WTC11 (cell line): Measurements from ENCODE around the gene FAR2. TPM values are rescaled to one million over a fixed set of nuclear protein-coding genes. Genes with fewer than 3 reads are reported as not detected.

Source experiments
- ATAC-seq: fragments of 200-7000 bp; cut with Tn5 transposase; 2 replicates; pipeline ENCODE4 v1.10.0; 2021; ENCODE audit warnings: mild to moderate bottlenecking, moderate library complexity
- CTCF ChIA-PET: fragments of 300-600 bp; sonication (Branson Sonifier 250); formaldehyde crosslinking; loops from one replicate; lab custom pipeline; 2021; ENCODE audit warnings: antibody characterized with exemption; lab: Charles Lee
- POLR2A ChIA-PET: fragments of 350-600 bp; sonication (Branson Sonifier 250); formaldehyde crosslinking; loops from one replicate; lab custom pipeline; 2021; ENCODE audit warnings: antibody characterized with exemption; lab: Charles Lee
- DNase-seq: peaks from one replicate; pipeline ENCODE4 v3.0.0; 2021; ENCODE audit warnings: low spot score
- H3K27ac Mint-ChIP-seq: 2 replicates; pipeline ENCODE4 v1.8.0; 2021; ENCODE audit warnings: mixed read lengths
- H3K27me3 Mint-ChIP-seq: 2 replicates; pipeline ENCODE4 v1.8.0; 2021; ENCODE audit warnings: low read depth, mild to moderate bottlenecking, moderate library complexity, mixed read lengths
- H3K36me3 Mint-ChIP-seq: 2 replicates; pipeline ENCODE4 v1.8.0; 2021; ENCODE audit warnings: mixed read lengths
- H3K4me1 Mint-ChIP-seq: 2 replicates; pipeline ENCODE4 v1.8.0; 2022; ENCODE audit warnings: mixed read lengths
- H3K4me3 Mint-ChIP-seq: 2 replicates; pipeline ENCODE4 v1.8.0; 2021; ENCODE audit warnings: mild to moderate bottlenecking, moderate library complexity, mixed read lengths
- H3K9me3 Mint-ChIP-seq: 2 replicates; pipeline ENCODE4 v1.8.0; 2021; ENCODE audit warnings: mixed read lengths
- CREB1 ChIP-seq: sonication (generic); formaldehyde crosslinking; IDR thresholded peaks from 2 replicates; pipeline ENCODE4 v1.8.0; 2023; ENCODE audit warnings: mild to moderate bottlenecking, missing genetic modification reagents
- EMX1 ChIP-seq: fragments of 250-450 bp; sonication (Bioruptor Pico); IDR thresholded peaks from 2 replicates; pipeline ENCODE4 v1.8.0; 2021; ENCODE audit warnings: mild to moderate bottlenecking
- ETV6 ChIP-seq: sonication (generic); formaldehyde crosslinking; IDR thresholded peaks from 2 replicates; pipeline ENCODE4 v1.8.1; 2022; ENCODE audit warnings: mild to moderate bottlenecking, missing genetic modification reagents
- GABPB1 ChIP-seq: sonication (generic); formaldehyde crosslinking; IDR thresholded peaks from 2 replicates; pipeline ENCODE4 v1.8.1; 2023; ENCODE audit warnings: mild to moderate bottlenecking, missing genetic modification reagents
- JAZF1 ChIP-seq: fragments of 250-450 bp; sonication (Bioruptor Pico); IDR thresholded peaks from 2 replicates; pipeline ENCODE4 v1.9.0; 2021; ENCODE audit warnings: moderate library complexity, mild to moderate bottlenecking, inconsistent platforms
- MXD4 ChIP-seq: fragments of 250-450 bp; sonication (Bioruptor Pico); IDR thresholded peaks from 2 replicates; pipeline ENCODE4 v1.8.0; 2021; ENCODE audit warnings: mild to moderate bottlenecking, moderate library complexity, borderline replicate concordance
- NFATC4 ChIP-seq: fragments of 250-450 bp; sonication (Bioruptor Pico); IDR thresholded peaks from 2 replicates; pipeline ENCODE4 v1.9.0; 2021; ENCODE audit warnings: mild to moderate bottlenecking
- NR3C1 ChIP-seq: sonication (generic); formaldehyde crosslinking; conservative IDR thresholded peaks from 2 replicates; pipeline ENCODE4 v1.8.1; 2023; ENCODE audit warnings: low read depth, mild to moderate bottlenecking, missing genetic modification reagents
- OVOL2 ChIP-seq: fragments of 250-450 bp; sonication (Bioruptor Pico); IDR thresholded peaks from 2 replicates; pipeline ENCODE4 v1.9.0; 2021; ENCODE audit warnings: mild to moderate bottlenecking, borderline replicate concordance
- PRRX2 ChIP-seq: fragments of 250-450 bp; sonication (Bioruptor Pico); IDR thresholded peaks from 2 replicates; pipeline ENCODE4 v1.8.0; 2021; ENCODE audit warnings: mild to moderate bottlenecking
- SMAD3 ChIP-seq: sonication (generic); formaldehyde crosslinking; IDR thresholded peaks from 2 replicates; pipeline ENCODE4 v1.8.0; 2022; ENCODE audit warnings: missing genetic modification reagents, mild to moderate bottlenecking, borderline replicate concordance
- SOX15 ChIP-seq: fragments of 250-450 bp; sonication (Bioruptor Pico); IDR thresholded peaks from 2 replicates; pipeline ENCODE4 v1.9.0; 2021; ENCODE audit warnings: mild to moderate bottlenecking
- ZNF121 ChIP-seq: sonication (generic); formaldehyde crosslinking; IDR thresholded peaks from 2 replicates; pipeline ENCODE4 v1.8.0; 2023; ENCODE audit warnings: missing genetic modification reagents
- ZNF423 ChIP-seq: fragments of 250-450 bp; sonication (Bioruptor Pico); IDR thresholded peaks from 2 replicates; pipeline ENCODE4 v2.1.2; 2022; ENCODE audit warnings: mild to moderate bottlenecking, moderate library complexity
- ZNF671 ChIP-seq: fragments of 250-450 bp; sonication (Bioruptor Pico); IDR thresholded peaks from 2 replicates; pipeline ENCODE4 v1.8.0; 2021; ENCODE audit warnings: mild to moderate bottlenecking
- total RNA-seq: library from RNA; stranded (reverse); gene quantifications from 3 replicates; pipeline ENCODE4 v1.2.3, GENCODE V29; 2021
- TF ChIP-seq, protein P1 (sequence below): fragments of 250-450 bp; sonication (Bioruptor Pico); IDR thresholded peaks from 2 replicates; pipeline ENCODE4 v1.8.0; 2021; ENCODE audit warnings: mild to moderate bottlenecking
- TF ChIP-seq, protein P2 (sequence below): sonication (generic); formaldehyde crosslinking; IDR thresholded peaks from 2 replicates; pipeline ENCODE4 v1.8.0; 2022; ENCODE audit warnings: mild to moderate bottlenecking, missing genetic modification reagents
- TF ChIP-seq, protein P3 (sequence below): sonication (generic); formaldehyde crosslinking; IDR thresholded peaks from 2 replicates; pipeline ENCODE4 v1.8.0; 2023; ENCODE audit warnings: mild to moderate bottlenecking, missing genetic modification reagents
- TF ChIP-seq, protein P4 (sequence below): sonication (generic); formaldehyde crosslinking; IDR thresholded peaks from 2 replicates; pipeline ENCODE4 v1.8.0; 2023; ENCODE audit warnings: missing genetic modification reagents
- TF ChIP-seq, protein P5 (sequence below): fragments of 250-450 bp; sonication (Bioruptor Pico); IDR thresholded peaks from 2 replicates; pipeline ENCODE4 v2.1.2; 2022; ENCODE audit warnings: mild to moderate bottlenecking, moderate library complexity
- TF ChIP-seq, protein P6 (sequence below): sonication (generic); formaldehyde crosslinking; IDR thresholded peaks from 2 replicates; pipeline ENCODE4 v1.8.1; 2023; ENCODE audit warnings: mild to moderate bottlenecking, missing genetic modification reagents, moderate library complexity
- TF ChIP-seq, protein P7 (sequence below): sonication (generic); formaldehyde crosslinking; conservative IDR thresholded peaks from 2 replicates; pipeline ENCODE4 v1.8.1; 2022; ENCODE audit warnings: mild to moderate bottlenecking, missing genetic modification reagents
- TF ChIP-seq, protein P8 (sequence below): sonication (generic); formaldehyde crosslinking; IDR thresholded peaks from 2 replicates; pipeline ENCODE4 v1.8.1; 2023; ENCODE audit warnings: mild to moderate bottlenecking, missing genetic modification reagents, borderline replicate concordance

The FAR2 gene
- total RNA-seq, 1 experiment from 2014 or later, result 20.0 TPM

DNA sequence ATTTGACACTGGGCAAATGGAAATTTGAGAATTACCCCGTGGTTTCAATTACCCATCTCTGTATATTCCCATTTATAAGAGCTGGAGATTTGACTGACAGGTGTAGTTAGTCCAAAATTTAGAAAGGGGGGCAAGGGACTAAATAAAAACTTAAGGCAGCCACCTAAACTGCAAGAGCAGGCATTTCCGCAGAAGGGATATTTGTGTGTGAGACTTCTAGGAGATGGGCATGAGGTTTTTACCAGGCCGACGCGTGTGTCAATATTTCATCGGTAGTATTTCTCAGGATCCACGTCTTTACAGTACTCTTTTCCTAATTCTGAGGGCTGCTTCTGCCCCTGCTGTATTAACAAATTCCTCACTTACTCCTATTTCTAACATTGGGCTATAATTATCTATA is 1.4 kb downstream of the FAR2 start (continued):
- TF ChIP-seq, protein P1, sequence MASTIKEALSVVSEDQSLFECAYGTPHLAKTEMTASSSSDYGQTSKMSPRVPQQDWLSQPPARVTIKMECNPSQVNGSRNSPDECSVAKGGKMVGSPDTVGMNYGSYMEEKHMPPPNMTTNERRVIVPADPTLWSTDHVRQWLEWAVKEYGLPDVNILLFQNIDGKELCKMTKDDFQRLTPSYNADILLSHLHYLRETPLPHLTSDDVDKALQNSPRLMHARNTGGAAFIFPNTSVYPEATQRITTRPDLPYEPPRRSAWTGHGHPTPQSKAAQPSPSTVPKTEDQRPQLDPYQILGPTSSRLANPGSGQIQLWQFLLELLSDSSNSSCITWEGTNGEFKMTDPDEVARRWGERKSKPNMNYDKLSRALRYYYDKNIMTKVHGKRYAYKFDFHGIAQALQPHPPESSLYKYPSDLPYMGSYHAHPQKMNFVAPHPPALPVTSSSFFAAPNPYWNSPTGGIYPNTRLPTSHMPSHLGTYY, result no peak
- TF ChIP-seq EMX1 (CRISPR knock-in tag) (no peak), ETV6 (CRISPR knock-in tag) (no peak)

DNA sequence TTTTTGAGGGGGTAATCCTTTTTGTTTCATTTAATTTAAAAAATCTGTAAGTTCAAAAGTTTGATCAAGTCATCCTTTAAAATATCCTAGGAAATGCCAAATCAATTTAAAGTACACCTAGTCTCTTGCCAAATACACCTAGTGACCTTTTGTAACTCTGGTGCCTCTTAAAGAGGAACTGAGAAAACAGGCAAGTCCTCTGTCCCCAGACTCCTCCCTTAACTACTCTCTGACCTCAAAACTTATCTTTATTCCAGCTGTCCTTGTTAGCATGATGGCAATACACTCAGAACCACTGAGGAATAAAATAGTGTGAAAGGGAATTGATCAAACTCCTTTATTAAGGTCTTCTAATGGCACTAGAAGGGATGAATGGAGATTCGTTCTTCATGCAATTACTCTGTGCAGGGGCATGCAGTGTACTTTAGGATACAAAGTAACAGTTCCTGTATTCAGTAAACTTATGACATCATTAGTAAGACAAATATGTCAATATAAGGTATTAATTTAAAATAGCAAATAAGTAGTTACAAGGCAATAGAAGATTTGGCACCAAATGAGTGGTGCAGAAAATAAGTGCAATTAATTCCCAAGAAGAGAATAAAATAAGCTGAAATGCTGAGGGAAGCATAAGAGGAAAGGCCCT is 3.3 kb downstream of the FAR2 start:
- ATAC-seq, result no peak
- H3K27ac Mint-ChIP-seq, result peak overlapping the region; percentile 90
- no peak overlapping the region for H3K4me3 Mint-ChIP-seq
- H3K27me3 Mint-ChIP-seq, result peaks cover 5% of the 10 kb centered on the region
- peaks cover 65% of the 10 kb centered on the region for H3K4me1 Mint-ChIP-seq
- TF ChIP-seq, protein P2, sequence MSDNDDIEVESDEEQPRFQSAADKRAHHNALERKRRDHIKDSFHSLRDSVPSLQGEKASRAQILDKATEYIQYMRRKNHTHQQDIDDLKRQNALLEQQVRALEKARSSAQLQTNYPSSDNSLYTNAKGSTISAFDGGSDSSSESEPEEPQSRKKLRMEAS, result no peak
- no peak for TF ChIP-seq NFATC4 (CRISPR knock-in tag)
- no peak for TF ChIP-seq ZNF671
- no peak for TF ChIP-seq GABPB1 (CRISPR knock-in tag)
- TF ChIP-seq OVOL2 (CRISPR knock-in tag), result no peak
- TF ChIP-seq, protein P3, sequence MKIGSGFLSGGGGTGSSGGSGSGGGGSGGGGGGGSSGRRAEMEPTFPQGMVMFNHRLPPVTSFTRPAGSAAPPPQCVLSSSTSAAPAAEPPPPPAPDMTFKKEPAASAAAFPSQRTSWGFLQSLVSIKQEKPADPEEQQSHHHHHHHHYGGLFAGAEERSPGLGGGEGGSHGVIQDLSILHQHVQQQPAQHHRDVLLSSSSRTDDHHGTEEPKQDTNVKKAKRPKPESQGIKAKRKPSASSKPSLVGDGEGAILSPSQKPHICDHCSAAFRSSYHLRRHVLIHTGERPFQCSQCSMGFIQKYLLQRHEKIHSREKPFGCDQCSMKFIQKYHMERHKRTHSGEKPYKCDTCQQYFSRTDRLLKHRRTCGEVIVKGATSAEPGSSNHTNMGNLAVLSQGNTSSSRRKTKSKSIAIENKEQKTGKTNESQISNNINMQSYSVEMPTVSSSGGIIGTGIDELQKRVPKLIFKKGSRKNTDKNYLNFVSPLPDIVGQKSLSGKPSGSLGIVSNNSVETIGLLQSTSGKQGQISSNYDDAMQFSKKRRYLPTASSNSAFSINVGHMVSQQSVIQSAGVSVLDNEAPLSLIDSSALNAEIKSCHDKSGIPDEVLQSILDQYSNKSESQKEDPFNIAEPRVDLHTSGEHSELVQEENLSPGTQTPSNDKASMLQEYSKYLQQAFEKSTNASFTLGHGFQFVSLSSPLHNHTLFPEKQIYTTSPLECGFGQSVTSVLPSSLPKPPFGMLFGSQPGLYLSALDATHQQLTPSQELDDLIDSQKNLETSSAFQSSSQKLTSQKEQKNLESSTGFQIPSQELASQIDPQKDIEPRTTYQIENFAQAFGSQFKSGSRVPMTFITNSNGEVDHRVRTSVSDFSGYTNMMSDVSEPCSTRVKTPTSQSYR, result no peak
- TF ChIP-seq SMAD3 (CRISPR knock-in tag), result no peak
- TF ChIP-seq CREB1 (CRISPR knock-in tag), result no peak
- TF ChIP-seq SOX15 (CRISPR knock-in tag), result no peak
- TF ChIP-seq, all 79 proteins: peak for 0
- H3K36me3 Mint-ChIP-seq, result no peaks in the 10 kb centered on the region
- ChIA-PET CTCF (no interaction called here), POLR2A (no interaction called here)
- no peak for DNase-seq
- no peaks in the 10 kb centered on the region for H3K9me3 Mint-ChIP-seq

DNA sequence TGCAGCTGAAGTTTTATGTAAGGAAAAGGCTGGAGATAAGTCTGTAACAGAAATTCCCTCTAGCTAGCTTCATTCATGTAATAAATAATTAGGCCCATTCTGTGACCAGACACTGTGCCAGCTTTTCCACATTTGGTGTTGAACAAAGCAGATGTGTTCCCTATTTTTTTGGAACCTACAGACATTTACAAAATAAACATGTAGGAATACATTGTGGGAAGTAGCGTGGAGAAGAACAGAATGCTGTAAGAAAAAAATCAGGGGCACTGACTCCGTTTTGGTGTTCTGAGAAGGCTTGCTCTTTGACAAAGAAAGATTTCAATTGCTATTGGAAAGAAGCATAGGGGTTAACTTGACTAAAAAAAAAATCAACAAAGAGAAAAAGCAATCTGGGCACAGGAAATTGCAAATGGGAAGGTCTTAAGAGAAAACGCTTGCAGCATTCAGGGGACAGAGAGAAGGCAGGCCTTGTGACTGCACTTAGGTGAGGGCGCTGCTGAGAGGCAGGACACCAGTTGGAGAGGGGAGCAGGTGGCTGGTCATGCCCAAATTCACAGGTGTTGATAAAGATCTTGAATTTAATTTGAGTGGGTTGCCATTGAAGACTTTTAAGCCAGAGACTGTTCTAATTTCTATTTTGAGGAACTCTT is 4.0 kb downstream of the FAR2 start:
- DNase-seq, result peak; percentile 32
- CTCF ChIA-PET, result no interaction called here
- POLR2A ChIA-PET, result no interaction called here
- H3K27ac Mint-ChIP-seq, result peak overlapping the region; percentile 90
- peak; percentile 63 for ATAC-seq
- H3K4me1 Mint-ChIP-seq, result peaks cover 58% of the 10 kb centered on the region
- no peaks in the 10 kb centered on the region for H3K9me3 Mint-ChIP-seq
- H3K4me3 Mint-ChIP-seq, result peak overlapping the region; percentile 15
- H3K36me3 Mint-ChIP-seq, result no peaks in the 10 kb centered on the region
- peaks cover 5% of the 10 kb centered on the region for H3K27me3 Mint-ChIP-seq
- TF ChIP-seq, protein P4, sequence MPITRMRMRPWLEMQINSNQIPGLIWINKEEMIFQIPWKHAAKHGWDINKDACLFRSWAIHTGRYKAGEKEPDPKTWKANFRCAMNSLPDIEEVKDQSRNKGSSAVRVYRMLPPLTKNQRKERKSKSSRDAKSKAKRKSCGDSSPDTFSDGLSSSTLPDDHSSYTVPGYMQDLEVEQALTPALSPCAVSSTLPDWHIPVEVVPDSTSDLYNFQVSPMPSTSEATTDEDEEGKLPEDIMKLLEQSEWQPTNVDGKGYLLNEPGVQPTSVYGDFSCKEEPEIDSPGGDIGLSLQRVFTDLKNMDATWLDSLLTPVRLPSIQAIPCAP (CRISPR knock-in tag), result no peak
- TF ChIP-seq, protein P5, sequence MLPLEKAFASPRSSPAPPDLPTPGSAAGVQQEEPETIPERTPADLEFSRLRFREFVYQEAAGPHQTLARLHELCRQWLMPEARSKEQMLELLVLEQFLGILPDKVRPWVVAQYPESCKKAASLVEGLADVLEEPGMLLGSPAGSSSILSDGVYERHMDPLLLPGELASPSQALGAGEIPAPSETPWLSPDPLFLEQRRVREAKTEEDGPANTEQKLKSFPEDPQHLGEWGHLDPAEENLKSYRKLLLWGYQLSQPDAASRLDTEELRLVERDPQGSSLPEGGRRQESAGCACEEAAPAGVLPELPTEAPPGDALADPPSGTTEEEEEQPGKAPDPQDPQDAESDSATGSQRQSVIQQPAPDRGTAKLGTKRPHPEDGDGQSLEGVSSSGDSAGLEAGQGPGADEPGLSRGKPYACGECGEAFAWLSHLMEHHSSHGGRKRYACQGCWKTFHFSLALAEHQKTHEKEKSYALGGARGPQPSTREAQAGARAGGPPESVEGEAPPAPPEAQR, result no peak
- TF ChIP-seq PRRX2 (CRISPR knock-in tag) (no peak), ZNF121 (CRISPR knock-in tag) (no peak), JAZF1 (CRISPR knock-in tag) (no peak), GABPB1 (CRISPR knock-in tag) (no peak), MXD4 (CRISPR knock-in tag) (no peak), NR3C1 (CRISPR knock-in tag) (no peak), ZNF423 (CRISPR knock-in tag) (no peak)
- TF ChIP-seq, protein P6, sequence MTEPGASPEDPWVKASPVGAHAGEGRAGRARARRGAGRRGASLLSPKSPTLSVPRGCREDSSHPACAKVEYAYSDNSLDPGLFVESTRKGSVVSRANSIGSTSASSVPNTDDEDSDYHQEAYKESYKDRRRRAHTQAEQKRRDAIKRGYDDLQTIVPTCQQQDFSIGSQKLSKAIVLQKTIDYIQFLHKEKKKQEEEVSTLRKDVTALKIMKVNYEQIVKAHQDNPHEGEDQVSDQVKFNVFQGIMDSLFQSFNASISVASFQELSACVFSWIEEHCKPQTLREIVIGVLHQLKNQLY, result no peak
- TF ChIP-seq, protein P7, sequence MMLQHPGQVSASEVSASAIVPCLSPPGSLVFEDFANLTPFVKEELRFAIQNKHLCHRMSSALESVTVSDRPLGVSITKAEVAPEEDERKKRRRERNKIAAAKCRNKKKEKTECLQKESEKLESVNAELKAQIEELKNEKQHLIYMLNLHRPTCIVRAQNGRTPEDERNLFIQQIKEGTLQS (CRISPR knock-in tag), result no peak
- TF ChIP-seq, protein P8, sequence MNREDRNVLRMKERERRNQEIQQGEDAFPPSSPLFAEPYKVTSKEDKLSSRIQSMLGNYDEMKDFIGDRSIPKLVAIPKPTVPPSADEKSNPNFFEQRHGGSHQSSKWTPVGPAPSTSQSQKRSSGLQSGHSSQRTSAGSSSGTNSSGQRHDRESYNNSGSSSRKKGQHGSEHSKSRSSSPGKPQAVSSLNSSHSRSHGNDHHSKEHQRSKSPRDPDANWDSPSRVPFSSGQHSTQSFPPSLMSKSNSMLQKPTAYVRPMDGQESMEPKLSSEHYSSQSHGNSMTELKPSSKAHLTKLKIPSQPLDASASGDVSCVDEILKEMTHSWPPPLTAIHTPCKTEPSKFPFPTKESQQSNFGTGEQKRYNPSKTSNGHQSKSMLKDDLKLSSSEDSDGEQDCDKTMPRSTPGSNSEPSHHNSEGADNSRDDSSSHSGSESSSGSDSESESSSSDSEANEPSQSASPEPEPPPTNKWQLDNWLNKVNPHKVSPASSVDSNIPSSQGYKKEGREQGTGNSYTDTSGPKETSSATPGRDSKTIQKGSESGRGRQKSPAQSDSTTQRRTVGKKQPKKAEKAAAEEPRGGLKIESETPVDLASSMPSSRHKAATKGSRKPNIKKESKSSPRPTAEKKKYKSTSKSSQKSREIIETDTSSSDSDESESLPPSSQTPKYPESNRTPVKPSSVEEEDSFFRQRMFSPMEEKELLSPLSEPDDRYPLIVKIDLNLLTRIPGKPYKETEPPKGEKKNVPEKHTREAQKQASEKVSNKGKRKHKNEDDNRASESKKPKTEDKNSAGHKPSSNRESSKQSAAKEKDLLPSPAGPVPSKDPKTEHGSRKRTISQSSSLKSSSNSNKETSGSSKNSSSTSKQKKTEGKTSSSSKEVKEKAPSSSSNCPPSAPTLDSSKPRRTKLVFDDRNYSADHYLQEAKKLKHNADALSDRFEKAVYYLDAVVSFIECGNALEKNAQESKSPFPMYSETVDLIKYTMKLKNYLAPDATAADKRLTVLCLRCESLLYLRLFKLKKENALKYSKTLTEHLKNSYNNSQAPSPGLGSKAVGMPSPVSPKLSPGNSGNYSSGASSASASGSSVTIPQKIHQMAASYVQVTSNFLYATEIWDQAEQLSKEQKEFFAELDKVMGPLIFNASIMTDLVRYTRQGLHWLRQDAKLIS (CRISPR knock-in tag), result no peak
